ENCODE data around the gene SPATS2.

Gene SPATS2

DNA sequence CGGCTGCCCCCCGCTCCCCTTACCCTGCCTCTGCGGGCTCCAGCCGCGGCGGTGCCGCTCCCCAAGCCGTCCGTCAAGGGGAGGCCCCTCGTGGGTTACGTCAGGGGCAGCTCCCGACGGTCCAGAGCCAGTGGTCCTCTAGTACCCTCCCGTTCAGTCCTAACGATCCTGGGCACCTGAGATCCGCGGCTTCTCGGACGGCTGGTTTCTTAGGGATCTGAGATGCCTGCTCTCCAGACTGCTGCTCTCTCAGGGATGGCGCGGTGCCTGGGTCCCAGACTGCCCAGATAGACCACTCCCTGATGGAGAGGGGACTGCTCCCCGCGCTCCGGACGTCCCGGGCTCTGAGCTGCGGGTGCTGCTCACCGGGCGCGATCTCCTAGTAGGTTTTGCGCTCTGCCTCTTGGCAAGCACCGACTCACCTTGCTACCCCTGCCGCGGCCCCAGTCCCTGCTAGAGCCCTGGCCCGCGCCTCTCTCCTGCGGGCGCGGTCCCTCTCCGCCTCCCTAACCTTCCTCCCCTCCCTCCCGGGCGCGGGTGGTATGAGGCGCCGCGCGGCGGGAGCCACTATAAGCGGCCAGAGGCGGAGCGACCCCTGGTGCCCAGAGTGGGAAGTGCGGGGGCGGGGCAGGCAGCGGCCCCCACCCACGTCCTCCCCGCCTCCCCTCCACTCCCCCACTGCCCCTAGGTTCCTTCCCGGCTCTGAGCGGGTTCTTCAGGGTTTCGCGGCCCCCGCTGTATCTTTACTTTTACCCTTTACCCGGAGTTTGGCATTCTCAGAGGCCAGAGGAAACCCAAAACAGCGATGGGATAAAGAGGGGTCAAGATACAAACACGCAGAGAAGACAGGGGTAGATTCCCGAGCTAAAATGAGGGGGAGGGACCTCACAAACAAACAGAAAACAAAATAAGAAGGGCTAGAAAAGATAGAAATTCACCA, 30.3 kb upstream of the SPATS2 start, which contains the start of gene C1QL4 (continued):
- TF ChIP-seq, protein P1, sequence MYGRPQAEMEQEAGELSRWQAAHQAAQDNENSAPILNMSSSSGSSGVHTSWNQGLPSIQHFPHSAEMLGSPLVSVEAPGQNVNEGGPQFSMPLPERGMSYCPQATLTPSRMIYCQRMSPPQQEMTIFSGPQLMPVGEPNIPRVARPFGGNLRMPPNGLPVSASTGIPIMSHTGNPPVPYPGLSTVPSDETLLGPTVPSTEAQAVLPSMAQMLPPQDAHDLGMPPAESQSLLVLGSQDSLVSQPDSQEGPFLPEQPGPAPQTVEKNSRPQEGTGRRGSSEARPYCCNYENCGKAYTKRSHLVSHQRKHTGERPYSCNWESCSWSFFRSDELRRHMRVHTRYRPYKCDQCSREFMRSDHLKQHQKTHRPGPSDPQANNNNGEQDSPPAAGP (tag by site-specific recombination; IDR thresholded peaks at IDR 0.05) = peak; percentile 73; the same call in 1 of the 2 replicates
- TF ChIP-seq, protein P2, sequence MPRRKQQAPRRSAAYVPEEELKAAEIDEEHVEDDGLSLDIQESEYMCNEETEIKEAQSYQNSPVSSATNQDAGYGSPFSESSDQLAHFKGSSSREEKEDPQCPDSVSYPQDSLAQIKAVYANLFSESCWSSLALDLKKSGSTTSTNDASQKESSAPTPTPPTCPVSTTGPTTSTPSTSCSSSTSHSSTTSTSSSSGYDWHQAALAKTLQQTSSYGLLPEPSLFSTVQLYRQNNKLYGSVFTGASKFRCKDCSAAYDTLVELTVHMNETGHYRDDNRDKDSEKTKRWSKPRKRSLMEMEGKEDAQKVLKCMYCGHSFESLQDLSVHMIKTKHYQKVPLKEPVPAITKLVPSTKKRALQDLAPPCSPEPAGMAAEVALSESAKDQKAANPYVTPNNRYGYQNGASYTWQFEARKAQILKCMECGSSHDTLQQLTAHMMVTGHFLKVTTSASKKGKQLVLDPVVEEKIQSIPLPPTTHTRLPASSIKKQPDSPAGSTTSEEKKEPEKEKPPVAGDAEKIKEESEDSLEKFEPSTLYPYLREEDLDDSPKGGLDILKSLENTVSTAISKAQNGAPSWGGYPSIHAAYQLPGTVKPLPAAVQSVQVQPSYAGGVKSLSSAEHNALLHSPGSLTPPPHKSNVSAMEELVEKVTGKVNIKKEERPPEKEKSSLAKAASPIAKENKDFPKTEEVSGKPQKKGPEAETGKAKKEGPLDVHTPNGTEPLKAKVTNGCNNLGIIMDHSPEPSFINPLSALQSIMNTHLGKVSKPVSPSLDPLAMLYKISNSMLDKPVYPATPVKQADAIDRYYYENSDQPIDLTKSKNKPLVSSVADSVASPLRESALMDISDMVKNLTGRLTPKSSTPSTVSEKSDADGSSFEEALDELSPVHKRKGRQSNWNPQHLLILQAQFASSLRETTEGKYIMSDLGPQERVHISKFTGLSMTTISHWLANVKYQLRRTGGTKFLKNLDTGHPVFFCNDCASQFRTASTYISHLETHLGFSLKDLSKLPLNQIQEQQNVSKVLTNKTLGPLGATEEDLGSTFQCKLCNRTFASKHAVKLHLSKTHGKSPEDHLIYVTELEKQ (tag by site-specific recombination; IDR thresholded peaks at IDR 0.05; ENCODE audit: borderline replicate concordance) = no peak
- TF ChIP-seq ZNF48 (tag by site-specific recombination; IDR thresholded peaks at IDR 0.05) (no peak), ZNF549 (tag by site-specific recombination; IDR thresholded peaks at IDR 0.05) (no peak), TRIM28 (IDR thresholded peaks at IDR 0.05; ENCODE audit: borderline replicate concordance, low read length) (no peak), ZNF560 (tag by site-specific recombination; IDR thresholded peaks at IDR 0.05; ENCODE audit: borderline replicate concordance) (no peak), ZNF366 (tag by site-specific recombination; conservative IDR thresholded peaks at IDR 0.05) (peak; percentile 62), ZNF791 (tag by site-specific recombination; IDR thresholded peaks at IDR 0.05) (no peak), SALL2 (tag by site-specific recombination; IDR thresholded peaks at IDR 0.05; ENCODE audit: borderline replicate concordance) (no peak), ZNF121 (tag by site-specific recombination; IDR thresholded peaks at IDR 0.05) (no peak), ZNF341 (tag by site-specific recombination; IDR thresholded peaks at IDR 0.05; ENCODE audit: low read depth) (peak; percentile 48; the same call in 1 of the 2 replicates), ZNF514 (tag by site-specific recombination; IDR thresholded peaks at IDR 0.05) (no peak), ZNF2 (tag by site-specific recombination; IDR thresholded peaks at IDR 0.05) (0 out of 2 replicates have a peak, but pooled peaks have one; percentile 43), GFI1B (tag by site-specific recombination; IDR thresholded peaks at IDR 0.05) (no peak), ZNF292 (tag by site-specific recombination; IDR thresholded peaks at IDR 0.05; ENCODE audit: borderline replicate concordance, low read depth) (no peak), ZNF202 (tag by site-specific recombination; IDR thresholded peaks at IDR 0.05; ENCODE audit: borderline replicate concordance) (no peak), ZNF571 (tag by site-specific recombination; IDR thresholded peaks at IDR 0.05) (no peak), KLF7 (tag by site-specific recombination; IDR thresholded peaks at IDR 0.05; ENCODE audit: borderline replicate concordance) (peak; percentile 79), ZNF785 (tag by site-specific recombination; IDR thresholded peaks at IDR 0.05) (no peak), ZNF585B (tag by site-specific recombination; IDR thresholded peaks at IDR 0.05) (no peak), ZBTB8A (tag by site-specific recombination; IDR thresholded peaks at IDR 0.05) (peak; percentile 63)
- TF ChIP-seq, protein P3, sequence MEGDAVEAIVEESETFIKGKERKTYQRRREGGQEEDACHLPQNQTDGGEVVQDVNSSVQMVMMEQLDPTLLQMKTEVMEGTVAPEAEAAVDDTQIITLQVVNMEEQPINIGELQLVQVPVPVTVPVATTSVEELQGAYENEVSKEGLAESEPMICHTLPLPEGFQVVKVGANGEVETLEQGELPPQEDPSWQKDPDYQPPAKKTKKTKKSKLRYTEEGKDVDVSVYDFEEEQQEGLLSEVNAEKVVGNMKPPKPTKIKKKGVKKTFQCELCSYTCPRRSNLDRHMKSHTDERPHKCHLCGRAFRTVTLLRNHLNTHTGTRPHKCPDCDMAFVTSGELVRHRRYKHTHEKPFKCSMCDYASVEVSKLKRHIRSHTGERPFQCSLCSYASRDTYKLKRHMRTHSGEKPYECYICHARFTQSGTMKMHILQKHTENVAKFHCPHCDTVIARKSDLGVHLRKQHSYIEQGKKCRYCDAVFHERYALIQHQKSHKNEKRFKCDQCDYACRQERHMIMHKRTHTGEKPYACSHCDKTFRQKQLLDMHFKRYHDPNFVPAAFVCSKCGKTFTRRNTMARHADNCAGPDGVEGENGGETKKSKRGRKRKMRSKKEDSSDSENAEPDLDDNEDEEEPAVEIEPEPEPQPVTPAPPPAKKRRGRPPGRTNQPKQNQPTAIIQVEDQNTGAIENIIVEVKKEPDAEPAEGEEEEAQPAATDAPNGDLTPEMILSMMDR (tag by site-specific recombination; IDR thresholded peaks at IDR 0.05) = peak; percentile 85
- TF ChIP-seq, protein P4, sequence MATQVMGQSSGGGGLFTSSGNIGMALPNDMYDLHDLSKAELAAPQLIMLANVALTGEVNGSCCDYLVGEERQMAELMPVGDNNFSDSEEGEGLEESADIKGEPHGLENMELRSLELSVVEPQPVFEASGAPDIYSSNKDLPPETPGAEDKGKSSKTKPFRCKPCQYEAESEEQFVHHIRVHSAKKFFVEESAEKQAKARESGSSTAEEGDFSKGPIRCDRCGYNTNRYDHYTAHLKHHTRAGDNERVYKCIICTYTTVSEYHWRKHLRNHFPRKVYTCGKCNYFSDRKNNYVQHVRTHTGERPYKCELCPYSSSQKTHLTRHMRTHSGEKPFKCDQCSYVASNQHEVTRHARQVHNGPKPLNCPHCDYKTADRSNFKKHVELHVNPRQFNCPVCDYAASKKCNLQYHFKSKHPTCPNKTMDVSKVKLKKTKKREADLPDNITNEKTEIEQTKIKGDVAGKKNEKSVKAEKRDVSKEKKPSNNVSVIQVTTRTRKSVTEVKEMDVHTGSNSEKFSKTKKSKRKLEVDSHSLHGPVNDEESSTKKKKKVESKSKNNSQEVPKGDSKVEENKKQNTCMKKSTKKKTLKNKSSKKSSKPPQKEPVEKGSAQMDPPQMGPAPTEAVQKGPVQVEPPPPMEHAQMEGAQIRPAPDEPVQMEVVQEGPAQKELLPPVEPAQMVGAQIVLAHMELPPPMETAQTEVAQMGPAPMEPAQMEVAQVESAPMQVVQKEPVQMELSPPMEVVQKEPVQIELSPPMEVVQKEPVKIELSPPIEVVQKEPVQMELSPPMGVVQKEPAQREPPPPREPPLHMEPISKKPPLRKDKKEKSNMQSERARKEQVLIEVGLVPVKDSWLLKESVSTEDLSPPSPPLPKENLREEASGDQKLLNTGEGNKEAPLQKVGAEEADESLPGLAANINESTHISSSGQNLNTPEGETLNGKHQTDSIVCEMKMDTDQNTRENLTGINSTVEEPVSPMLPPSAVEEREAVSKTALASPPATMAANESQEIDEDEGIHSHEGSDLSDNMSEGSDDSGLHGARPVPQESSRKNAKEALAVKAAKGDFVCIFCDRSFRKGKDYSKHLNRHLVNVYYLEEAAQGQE (tag by site-specific recombination; IDR thresholded peaks at IDR 0.05) = no peak
- TF ChIP-seq, protein P5, sequence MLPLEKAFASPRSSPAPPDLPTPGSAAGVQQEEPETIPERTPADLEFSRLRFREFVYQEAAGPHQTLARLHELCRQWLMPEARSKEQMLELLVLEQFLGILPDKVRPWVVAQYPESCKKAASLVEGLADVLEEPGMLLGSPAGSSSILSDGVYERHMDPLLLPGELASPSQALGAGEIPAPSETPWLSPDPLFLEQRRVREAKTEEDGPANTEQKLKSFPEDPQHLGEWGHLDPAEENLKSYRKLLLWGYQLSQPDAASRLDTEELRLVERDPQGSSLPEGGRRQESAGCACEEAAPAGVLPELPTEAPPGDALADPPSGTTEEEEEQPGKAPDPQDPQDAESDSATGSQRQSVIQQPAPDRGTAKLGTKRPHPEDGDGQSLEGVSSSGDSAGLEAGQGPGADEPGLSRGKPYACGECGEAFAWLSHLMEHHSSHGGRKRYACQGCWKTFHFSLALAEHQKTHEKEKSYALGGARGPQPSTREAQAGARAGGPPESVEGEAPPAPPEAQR (tag by site-specific recombination; IDR thresholded peaks at IDR 0.05) = no peak
- TF ChIP-seq, protein P6, sequence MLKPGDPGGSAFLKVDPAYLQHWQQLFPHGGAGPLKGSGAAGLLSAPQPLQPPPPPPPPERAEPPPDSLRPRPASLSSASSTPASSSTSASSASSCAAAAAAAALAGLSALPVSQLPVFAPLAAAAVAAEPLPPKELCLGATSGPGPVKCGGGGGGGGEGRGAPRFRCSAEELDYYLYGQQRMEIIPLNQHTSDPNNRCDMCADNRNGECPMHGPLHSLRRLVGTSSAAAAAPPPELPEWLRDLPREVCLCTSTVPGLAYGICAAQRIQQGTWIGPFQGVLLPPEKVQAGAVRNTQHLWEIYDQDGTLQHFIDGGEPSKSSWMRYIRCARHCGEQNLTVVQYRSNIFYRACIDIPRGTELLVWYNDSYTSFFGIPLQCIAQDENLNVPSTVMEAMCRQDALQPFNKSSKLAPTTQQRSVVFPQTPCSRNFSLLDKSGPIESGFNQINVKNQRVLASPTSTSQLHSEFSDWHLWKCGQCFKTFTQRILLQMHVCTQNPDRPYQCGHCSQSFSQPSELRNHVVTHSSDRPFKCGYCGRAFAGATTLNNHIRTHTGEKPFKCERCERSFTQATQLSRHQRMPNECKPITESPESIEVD (tag by site-specific recombination; IDR thresholded peaks at IDR 0.05) = no peak
